Memory B cell (primary cell): ENCODE data around the gene MPI.
"Not testable (repeated sequence)": the region's sequence is repeated elsewhere in the genome, so short reads cannot be mapped to it uniquely, and the experiment has no call there.

Experiments
- ATAC-seq: fragments of 150-1000 bp; cut with Tn5 transposase; 2 replicates; pipeline ENCODE4 v1.10.0; 2021; ENCODE audit warnings: low read depth, mild to moderate bottlenecking, moderate library complexity
- DNase-seq, 2 donors: peaks; one replicate each; pipeline ENCODE4 v3.0.0; 2022; ENCODE audit warnings: low spot score in 2 of 2
- H3K27ac Mint-ChIP-seq: one replicate; pipeline ENCODE4 v1.8.0; 2022; ENCODE audit warnings: mild to moderate bottlenecking, moderate library complexity, mixed read lengths
- H3K27me3 Mint-ChIP-seq: one replicate; pipeline ENCODE4 v1.8.0; 2022; ENCODE audit warnings: mixed read lengths
- H3K36me3 Mint-ChIP-seq: one replicate; pipeline ENCODE4 v1.8.0; 2022; ENCODE audit warnings: mild to moderate bottlenecking, mixed read lengths
- H3K4me1 Mint-ChIP-seq: one replicate; pipeline ENCODE4 v1.8.0; 2022; ENCODE audit warnings: mixed read lengths
- H3K4me3 Mint-ChIP-seq: one replicate; pipeline ENCODE4 v1.8.0; 2022; ENCODE audit warnings: mild to moderate bottlenecking, moderate library complexity, mixed read lengths
- H3K9me3 Mint-ChIP-seq: one replicate; pipeline ENCODE4 v1.8.0; 2022; ENCODE audit warnings: mixed read lengths

MPI gene

GRCh38 chr15:74907163-74907870 lies 17.5 kb downstream of the MPI start:
- Mint-ChIP-seq H3K27me3 (no peaks in the 10 kb centered on the region), H3K27ac (peak overlapping the region; percentile 96), H3K4me3 (peak overlapping the region; percentile 95), H3K4me1 (peaks cover 24% of the 10 kb centered on the region), H3K9me3 (no peaks in the 10 kb centered on the region), H3K36me3 (peaks cover 3% of the 10 kb centered on the region)
- no peak for DNase-seq
- no peak for ATAC-seq

GRCh38 chr15:74908635-74909034 lies 18.8 kb downstream of the MPI start:
- DNase-seq (no peak), ATAC-seq (no peak)
- peaks cover 24% of the 10 kb centered on the region for H3K4me1 Mint-ChIP-seq
- H3K36me3 Mint-ChIP-seq = peaks cover 3% of the 10 kb centered on the region
- H3K4me3 Mint-ChIP-seq = no peak overlapping the region
- H3K9me3 Mint-ChIP-seq = no peaks in the 10 kb centered on the region
- H3K27me3 Mint-ChIP-seq = no peaks in the 10 kb centered on the region
- no peak overlapping the region for H3K27ac Mint-ChIP-seq

- H3K36me3 Mint-ChIP-seq = peaks cover 2% of the 10 kb centered on the region
Observed at GRCh38 chr15:74913041-74913440, 23.2 kb downstream of the MPI start.

GRCh38 chr15:74913799-74914198 lies 24.0 kb downstream of the MPI start:
- H3K27me3 Mint-ChIP-seq, H3K9me3 Mint-ChIP-seq, H3K36me3 Mint-ChIP-seq, DNase-seq, ATAC-seq, H3K4me3 Mint-ChIP-seq, H3K4me1 Mint-ChIP-seq, H3K27ac Mint-ChIP-seq: not testable (repeated sequence)

More at GRCh38 chr15:74913041-74913440, 23.2 kb downstream of the MPI start:
- no peak overlapping the region for H3K27ac Mint-ChIP-seq
- ATAC-seq = no peak
- no peaks in the 10 kb centered on the region for H3K4me1 Mint-ChIP-seq
- no peak for DNase-seq
- no peaks in the 10 kb centered on the region for H3K9me3 Mint-ChIP-seq
- H3K27me3 Mint-ChIP-seq = no peaks in the 10 kb centered on the region
- H3K4me3 Mint-ChIP-seq = no peak overlapping the region

- H3K4me1 Mint-ChIP-seq = no peaks in the 10 kb centered on the region
- DNase-seq = no peak
- H3K36me3 Mint-ChIP-seq = peaks cover 13% of the 10 kb centered on the region
- no peaks in the 10 kb centered on the region for H3K27me3 Mint-ChIP-seq
- no peaks in the 10 kb centered on the region for H3K9me3 Mint-ChIP-seq
- ATAC-seq = no peak
- H3K27ac Mint-ChIP-seq = no peak overlapping the region
- no peak overlapping the region for H3K4me3 Mint-ChIP-seq
Observed at GRCh38 chr15:74917676-74918075, 27.8 kb downstream of the MPI start.

- H3K27ac Mint-ChIP-seq = no peak overlapping the region
- DNase-seq (no peak), ATAC-seq (no peak)
- no peak overlapping the region for H3K4me3 Mint-ChIP-seq
- H3K4me1 Mint-ChIP-seq = no peaks in the 10 kb centered on the region
- peaks cover 19% of the 10 kb centered on the region for H3K36me3 Mint-ChIP-seq
- H3K9me3 Mint-ChIP-seq = no peaks in the 10 kb centered on the region
- H3K27me3 Mint-ChIP-seq = no peaks in the 10 kb centered on the region
Observed at GRCh38 chr15:74920456-74920855, 30.6 kb downstream of the MPI start.

GRCh38 chr15:74924525-74924924 lies 34.7 kb downstream of the MPI start:
- Mint-ChIP-seq H3K4me3 (no peak overlapping the region), H3K4me1 (no peaks in the 10 kb centered on the region), H3K9me3 (no peaks in the 10 kb centered on the region), H3K27ac (no peak overlapping the region), H3K27me3 (no peaks in the 10 kb centered on the region), H3K36me3 (peaks cover 11% of the 10 kb centered on the region)
- DNase-seq (no peak), ATAC-seq (no peak)

GRCh38 chr15:74928771-74929198 lies 38.9 kb downstream of the MPI start:
- no peak overlapping the region for H3K27ac Mint-ChIP-seq
- H3K36me3 Mint-ChIP-seq = peaks cover 2% of the 10 kb centered on the region
- no peaks in the 10 kb centered on the region for H3K4me1 Mint-ChIP-seq
- DNase-seq (no peak), ATAC-seq (no peak)
- no peaks in the 10 kb centered on the region for H3K9me3 Mint-ChIP-seq
- no peak overlapping the region for H3K4me3 Mint-ChIP-seq
- H3K27me3 Mint-ChIP-seq = no peaks in the 10 kb centered on the region

GRCh38 chr15:74933573-74933972 lies 43.7 kb downstream of the MPI start:
- H3K4me3 Mint-ChIP-seq = no peak overlapping the region
- no peaks in the 10 kb centered on the region for H3K27me3 Mint-ChIP-seq
- DNase-seq (no peak), ATAC-seq (no peak)
- H3K9me3 Mint-ChIP-seq = no peaks in the 10 kb centered on the region
- peaks cover 8% of the 10 kb centered on the region for H3K4me1 Mint-ChIP-seq
- H3K27ac Mint-ChIP-seq = no peak overlapping the region
- H3K36me3 Mint-ChIP-seq = peaks cover 3% of the 10 kb centered on the region

- H3K27me3 Mint-ChIP-seq, H3K36me3 Mint-ChIP-seq, DNase-seq, ATAC-seq, H3K9me3 Mint-ChIP-seq, H3K4me1 Mint-ChIP-seq, H3K27ac Mint-ChIP-seq: not testable (repeated sequence)
- H3K4me3 Mint-ChIP-seq = peak overlapping the region; percentile 56
Observed at GRCh38 chr15:74935193-74935592, 45.4 kb downstream of the MPI start.

GRCh38 chr15:74937272-74937589 lies 47.4 kb downstream of the MPI start:
- ATAC-seq = peak; percentile 1
- DNase-seq = no peak
- H3K27me3 Mint-ChIP-seq = no peaks in the 10 kb centered on the region
- H3K4me3 Mint-ChIP-seq = peak overlapping the region; percentile 92
- no peaks in the 10 kb centered on the region for H3K9me3 Mint-ChIP-seq
- H3K4me1 Mint-ChIP-seq = peaks cover 8% of the 10 kb centered on the region
- peak overlapping the region; percentile 87 for H3K27ac Mint-ChIP-seq
- peaks cover 3% of the 10 kb centered on the region for H3K36me3 Mint-ChIP-seq

GRCh38 chr15:74937590-74938371 lies 47.9 kb downstream of the MPI start, which contains the start of gene COX5A:
COX5A (minus strand) TSS chr15:74938073; CDS start chr15:74938014, 59 bp downstream.
- Mint-ChIP-seq H3K27me3 (no peaks in the 10 kb centered on the region), H3K4me3 (peak within 1 kb of the TSS; percentile 92), H3K36me3 (peaks cover 3% of the 10 kb centered on the region), H3K27ac (peak within 1 kb of the TSS; percentile 87), H3K9me3 (no peaks in the 10 kb centered on the region), H3K4me1 (peaks cover 8% of the 10 kb centered on the region)
- peak; percentile 81 to 89 for DNase-seq
- ATAC-seq = peak; percentile 95

GRCh38 chr15:74950078-74950908 lies 60.5 kb downstream of the MPI start:
- Mint-ChIP-seq H3K36me3 (no peaks in the 10 kb centered on the region), H3K9me3 (no peaks in the 10 kb centered on the region), H3K27me3 (peaks cover 2% of the 10 kb centered on the region), H3K4me3 (no peak overlapping the region), H3K27ac (no peak overlapping the region), H3K4me1 (peaks cover 3% of the 10 kb centered on the region)
- DNase-seq (peak; percentile 82 to 86), ATAC-seq (peak; percentile 85)

- no peaks in the 10 kb centered on the region for H3K36me3 Mint-ChIP-seq
- no peak overlapping the region for H3K4me3 Mint-ChIP-seq
- no peak overlapping the region for H3K27ac Mint-ChIP-seq
- DNase-seq (no peak), ATAC-seq (no peak)
- no peaks in the 10 kb centered on the region for H3K9me3 Mint-ChIP-seq
- peaks cover 2% of the 10 kb centered on the region for H3K27me3 Mint-ChIP-seq
- peaks cover 3% of the 10 kb centered on the region for H3K4me1 Mint-ChIP-seq
Observed at GRCh38 chr15:74951006-74951405, 61.2 kb downstream of the MPI start.
